GM21360 (cell line): Measurements from ENCODE around the gene CC2D1A.

Experiments
- ATAC-seq: cut with Tn5 transposase; IDR thresholded peaks from one replicate; pipeline ENCODE4 v1.9.1; 2021; ENCODE audit warnings: mild to moderate bottlenecking, moderate library complexity; ENCODE audit not compliant: unreplicated experiment

The CC2D1A gene

DNA sequence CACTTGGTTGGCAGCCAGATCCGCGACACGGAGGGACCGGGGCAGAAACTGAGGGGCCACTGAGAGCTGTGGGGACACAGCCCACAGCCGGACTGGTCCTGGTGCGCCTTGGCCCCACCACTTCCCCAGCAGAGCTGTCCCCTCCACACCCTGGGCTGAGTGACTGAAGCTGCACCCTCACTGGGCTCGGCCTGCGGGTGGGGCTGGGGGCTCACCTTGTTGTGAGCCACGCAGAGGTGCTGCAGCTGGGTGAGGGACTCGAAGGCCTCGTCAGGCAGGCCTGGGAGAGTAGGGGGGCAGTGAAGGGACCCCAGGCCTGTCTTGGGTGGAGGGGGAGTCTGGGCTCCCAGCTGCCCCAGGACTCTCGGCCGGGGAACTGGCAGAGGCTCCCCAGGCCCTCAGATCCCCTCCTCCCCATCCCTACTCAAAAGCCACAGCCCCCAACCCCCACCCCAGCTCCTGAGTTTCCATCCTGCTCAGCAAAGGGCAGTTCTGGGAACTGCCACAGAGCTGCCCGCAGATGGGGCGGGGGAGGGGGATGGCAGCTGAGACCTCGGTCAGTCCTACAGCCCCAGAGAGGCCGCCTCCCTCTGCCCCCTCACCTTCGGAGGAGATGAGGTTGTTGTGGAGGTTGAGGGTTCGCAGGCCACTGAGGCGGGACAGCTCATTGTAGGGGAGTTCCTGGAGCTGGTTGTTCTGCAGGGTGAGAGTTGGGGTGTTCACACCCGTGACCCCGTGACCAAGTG is 29.9 kb downstream of the CC2D1A start:
- no peak for ATAC-seq

GRCh38 chr19:13937479-13938300 is 31.7 kb downstream of the CC2D1A start:
- no peak for ATAC-seq

DNA sequence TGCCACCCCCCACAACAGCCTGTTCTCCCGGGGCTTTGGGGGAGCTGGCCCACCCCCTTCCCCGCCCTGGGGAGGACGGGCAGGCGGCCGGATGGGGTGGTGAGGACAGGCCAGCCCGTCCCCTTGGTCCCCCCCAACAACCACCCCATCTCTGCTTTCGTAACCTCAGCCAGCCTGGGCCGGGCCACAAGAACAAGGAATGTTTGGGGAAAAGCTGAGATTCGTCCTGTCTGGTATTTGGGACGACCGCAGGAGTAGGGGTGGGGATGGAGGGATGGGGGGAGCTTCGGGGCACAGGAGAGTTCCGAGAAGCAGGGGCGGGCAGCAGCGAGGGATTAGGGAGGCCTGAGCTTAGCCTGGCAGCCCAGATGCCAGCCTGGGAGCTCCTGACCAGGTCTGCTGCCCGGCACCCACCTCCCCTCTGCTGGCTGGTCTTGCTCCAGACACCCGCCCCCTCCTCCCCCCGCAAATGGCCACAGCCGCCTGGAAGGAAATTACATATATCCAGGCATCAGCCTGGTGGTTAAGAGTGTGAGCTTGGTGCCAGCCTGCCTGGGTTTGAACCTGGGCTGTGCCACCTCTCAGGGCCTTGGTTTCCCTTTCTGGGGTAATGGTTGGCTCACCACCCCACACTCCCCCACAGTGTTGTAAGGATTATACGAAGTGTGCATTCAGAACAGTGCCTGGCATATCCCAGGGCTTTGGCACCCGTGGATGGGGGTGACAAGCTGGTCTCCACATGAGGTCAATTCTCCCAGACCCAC is 32.5 kb downstream of the CC2D1A start, which contains the start of gene PODNL1:
PODNL1 (minus strand) TSS at position 117 of the 764 bp plus-strand sequence. CDS start 236 bp downstream, outside the sequence.
- ATAC-seq = no peak

DNA sequence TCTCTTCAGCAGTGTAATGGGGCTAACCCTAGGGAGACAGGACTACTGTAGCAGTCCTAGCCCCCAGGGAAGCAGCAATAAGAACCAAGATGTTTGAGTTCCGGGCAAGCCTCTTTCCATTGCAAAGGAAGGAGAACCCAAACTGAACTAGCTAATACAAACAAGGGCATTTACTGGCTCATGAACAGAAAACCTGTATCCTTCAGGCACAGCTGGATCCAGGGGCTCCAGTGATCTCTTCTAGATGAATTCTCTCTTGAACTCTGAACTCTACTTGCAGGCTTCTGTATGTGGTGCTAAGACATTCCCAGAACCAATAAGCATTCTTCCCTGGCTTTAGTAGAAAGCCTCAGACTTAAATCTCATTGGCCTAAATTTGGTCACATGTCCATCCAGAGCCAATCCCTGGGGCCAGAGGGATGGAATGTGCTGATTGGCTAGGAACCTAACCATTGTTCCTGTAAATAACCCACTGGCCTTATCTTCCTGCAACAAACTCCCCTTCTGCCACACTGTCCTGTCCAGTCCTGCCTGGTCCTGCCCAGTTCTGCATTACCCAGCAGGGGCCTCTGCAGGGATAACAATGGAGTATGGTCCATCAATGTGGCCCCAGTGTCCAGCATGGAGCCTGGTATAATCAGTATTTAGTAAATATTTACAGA is 36.2 kb downstream of the CC2D1A start:
- ATAC-seq = no peak

- ATAC-seq = no peak
Measured at GRCh38 chr19:13946414-13946813, 40.4 kb downstream of the CC2D1A start.

DNA sequence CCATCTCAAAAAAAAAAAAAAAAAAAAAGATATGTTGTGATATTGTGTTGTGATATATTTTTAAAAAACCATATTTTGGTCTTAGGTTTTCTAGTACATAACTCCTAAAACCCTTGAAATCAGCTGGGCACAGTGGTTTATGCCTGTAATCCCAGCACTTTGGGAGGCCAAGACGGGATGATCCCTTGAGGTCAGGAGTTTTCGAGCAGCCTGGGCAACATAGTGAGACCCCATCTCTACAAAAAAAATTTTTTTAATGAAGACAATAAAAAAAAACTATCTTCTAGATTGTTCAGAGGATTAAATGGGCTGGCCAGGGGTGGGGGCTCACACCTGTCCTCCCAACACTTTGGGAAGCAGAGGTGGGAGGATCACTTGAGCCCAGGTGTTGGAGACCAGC is 45.0 kb downstream of the CC2D1A start:
- ATAC-seq = no peak

GRCh38 chr19:13951799-13952153 is 45.8 kb downstream of the CC2D1A start:
- ATAC-seq = no peak

- peak; percentile 95 for ATAC-seq
Measured at GRCh38 chr19:13952154-13952930, 46.3 kb downstream of the CC2D1A start, which contains the start of gene DCAF15. Gene DCAF15 (plus strand): TSS chr19:13952509. CDS start chr19:13952513, 4 bp downstream.

GRCh38 chr19:13952931-13953531 is 47.0 kb downstream of the CC2D1A start:
- ATAC-seq = no peak

- ATAC-seq = no peak
Measured at GRCh38 chr19:13954185-13954584, 48.2 kb downstream of the CC2D1A start.

DNA sequence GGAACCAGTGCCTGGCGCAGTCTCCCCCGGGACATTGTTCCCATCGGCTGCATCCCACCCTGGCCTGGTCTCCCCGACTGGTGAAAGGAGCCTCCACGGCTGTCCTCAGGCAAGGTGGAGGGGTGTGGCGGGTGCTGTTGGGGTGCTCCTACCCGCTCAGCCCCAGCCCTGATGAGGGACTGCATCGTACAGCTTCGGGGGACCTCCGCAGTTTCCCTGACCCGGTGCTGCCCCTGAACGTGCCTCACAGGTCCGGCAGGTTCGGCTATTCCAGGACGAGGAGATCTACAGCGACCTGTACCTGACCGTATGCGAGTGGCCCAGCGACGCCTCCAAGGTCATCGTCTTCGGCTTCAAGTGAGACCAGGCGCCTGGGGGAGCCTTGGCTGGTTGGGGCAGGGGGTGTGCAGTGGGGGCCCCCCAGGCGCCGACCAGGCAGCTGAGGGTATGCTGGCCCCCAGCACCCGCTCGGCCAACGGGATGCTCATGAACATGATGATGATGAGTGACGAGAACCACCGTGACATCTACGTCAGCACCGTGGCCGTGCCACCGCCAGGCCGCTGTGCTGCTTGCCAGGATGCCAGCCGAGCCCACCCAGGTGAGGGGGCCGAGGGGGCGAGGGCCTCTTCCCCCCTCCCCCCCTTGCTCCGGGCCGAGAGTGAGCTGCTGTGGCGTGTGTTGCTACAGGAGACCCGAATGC is 49.8 kb downstream of the CC2D1A start:
- ATAC-seq = no peak

DNA sequence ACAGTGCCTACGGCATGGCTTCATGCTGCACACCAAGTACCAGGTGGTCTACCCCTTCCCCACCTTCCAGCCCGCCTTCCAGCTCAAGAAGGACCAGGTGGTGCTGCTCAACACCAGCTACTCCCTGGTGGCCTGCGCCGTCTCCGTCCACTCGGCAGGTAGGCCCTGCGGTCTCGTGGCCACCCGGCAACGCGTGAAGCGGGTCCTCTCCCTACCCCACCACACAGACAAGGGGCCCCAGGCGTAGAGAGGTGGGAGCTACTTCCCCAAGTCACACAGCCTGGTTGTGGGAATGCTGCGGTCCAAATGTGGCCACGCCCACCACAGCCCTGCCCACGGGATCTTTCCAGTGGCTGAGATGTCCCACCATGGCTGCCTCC is 50.4 kb downstream of the CC2D1A start:
- ATAC-seq = no peak

DNA sequence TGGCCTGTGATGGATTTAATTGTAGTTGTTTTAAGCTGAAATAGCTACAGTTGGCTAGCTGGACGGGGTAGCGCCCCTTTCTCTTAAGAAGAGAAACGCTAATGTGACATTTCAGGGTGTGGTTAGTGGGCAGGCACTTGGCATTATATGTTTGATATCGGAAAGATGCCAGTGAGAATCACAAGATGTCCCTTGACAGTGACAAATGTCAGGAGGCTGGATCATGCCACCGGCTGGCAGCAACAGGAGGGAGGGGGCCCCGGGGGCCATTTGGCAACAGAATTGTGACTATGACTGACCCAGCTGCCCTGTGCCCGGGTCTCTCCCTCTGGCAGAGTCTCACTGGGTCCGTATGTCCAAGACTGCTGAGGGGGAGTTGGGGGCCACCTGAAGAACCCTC is 51.0 kb downstream of the CC2D1A start:
- ATAC-seq = no peak

GRCh38 chr19:13958043-13958442 is 52.0 kb downstream of the CC2D1A start:
- ATAC-seq = no peak

DNA sequence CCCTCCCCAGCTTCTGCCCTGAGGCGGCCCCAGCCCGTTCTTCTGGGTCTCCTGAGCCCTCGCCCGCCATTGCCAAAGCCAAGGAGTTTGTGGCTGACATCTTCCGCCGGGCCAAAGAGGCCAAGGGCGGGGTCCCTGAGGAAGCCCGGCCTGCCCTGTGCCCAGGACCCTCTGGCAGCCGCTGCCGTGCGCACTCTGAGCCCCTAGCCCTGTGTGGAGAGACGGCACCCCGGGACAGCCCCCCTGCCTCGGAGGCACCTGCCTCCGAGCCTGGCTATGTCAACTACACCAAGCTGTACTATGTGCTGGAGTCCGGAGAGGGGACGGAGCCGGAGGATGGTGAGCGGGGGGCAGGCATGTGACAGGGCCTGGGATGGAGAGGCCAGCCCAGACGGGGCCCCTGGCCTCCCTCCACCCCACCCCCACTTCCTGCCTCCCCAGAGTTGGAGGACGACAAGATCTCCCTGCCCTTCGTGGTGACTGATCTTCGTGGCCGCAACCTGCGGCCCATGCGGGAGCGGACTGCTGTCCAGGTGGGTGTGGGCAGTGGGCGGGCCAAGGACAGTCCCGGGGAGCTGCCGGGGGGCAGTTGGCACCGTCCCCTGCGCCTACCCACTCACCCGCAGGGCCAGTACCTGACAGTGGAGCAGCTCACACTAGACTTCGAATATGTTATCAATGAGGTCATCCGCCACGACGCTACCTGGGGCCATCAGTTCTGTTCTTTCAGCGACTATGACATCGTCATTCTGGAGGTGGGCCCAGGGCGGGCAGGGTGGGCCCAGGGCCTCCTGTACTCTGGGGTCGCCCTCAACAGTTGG is 53.4 kb downstream of the CC2D1A start:
- ATAC-seq = no peak

GRCh38 chr19:13959962-13960862 is 54.2 kb downstream of the CC2D1A start:
- ATAC-seq = no peak
